G401 (cell line): ENCODE measurements around the gene RIIAD1. TPM values are rescaled to one million over a fixed set of nuclear protein-coding genes. Genes with fewer than 3 reads are reported as not detected.
"Not testable (repeated sequence)": the region's sequence is repeated elsewhere in the genome, so short reads cannot be mapped to it uniquely, and the experiment has no call there.

Experiments used
- DNase-seq: peaks from one replicate; pipeline ENCODE4 v3.0.0-alpha.2; 2015; ENCODE audit warnings: low spot score
- in situ Hi-C: cut with HindIII; loops from 2 replicates; pipeline ENCODE4 v1.10.0; 2016; ENCODE audit warnings: low sequenced_read_pairs, mixed read lengths
- total RNA-seq: library from RNA; depleted of rRNA; stranded (reverse); fragments of >200 nt; shearing (Covaris generic); gene quantifications from 2 replicates; pipeline ENCODE4 v1.2.3, GENCODE V29; 2014; rRNA removed

The RIIAD1 gene
- total RNA-seq: not detected in 2 replicates

GRCh38 chr1:151720974-151721787 is at the start of gene RIIAD1:
Gene RIIAD1, plus strand, starts transcription at chr1:151721522. Its CDS starts 15 bp downstream, at chr1:151721537.
- DNase-seq: peak; percentile 55
- in situ Hi-C loops: no loop called here

- in situ Hi-C loops: no loop called here
- no peak for DNase-seq
These were observed 47.9 kb upstream of the RIIAD1 start for GRCh38 chr1:151673407-151673806.

- in situ Hi-C loops: no loop called here
- no peak for DNase-seq
These were observed 40.9 kb upstream of the RIIAD1 start for GRCh38 chr1:151680391-151680790.

GRCh38 chr1:151680826-151681225 is 40.5 kb upstream of the RIIAD1 start:
- in situ Hi-C loops: no loop called here
- no peak for DNase-seq

- DNase-seq: no peak
- in situ Hi-C loops: no loop called here
These were observed 39.4 kb upstream of the RIIAD1 start for GRCh38 chr1:151681923-151682322.

- in situ Hi-C loops, DNase-seq: not testable (repeated sequence)
These were observed 38.4 kb upstream of the RIIAD1 start for GRCh38 chr1:151682901-151683300.

- in situ Hi-C loops: no loop called here
- DNase-seq: no peak
These were observed 37.2 kb upstream of the RIIAD1 start for GRCh38 chr1:151684128-151684527.

GRCh38 chr1:151686561-151686960 is 34.8 kb upstream of the RIIAD1 start:
- in situ Hi-C loops: no loop called here
- no peak for DNase-seq

- in situ Hi-C loops: no loop called here
- no peak for DNase-seq
These were observed 31.8 kb upstream of the RIIAD1 start for GRCh38 chr1:151689494-151689893.

- in situ Hi-C loops: no loop called here
- no peak for DNase-seq
These were observed 29.1 kb upstream of the RIIAD1 start for GRCh38 chr1:151692226-151692625.

GRCh38 chr1:151693057-151693651 is 28.2 kb upstream of the RIIAD1 start:
- in situ Hi-C loops: no loop called here
- peak; percentile 75 for DNase-seq

GRCh38 chr1:151701515-151701914 is 19.8 kb upstream of the RIIAD1 start:
- DNase-seq: no peak
- in situ Hi-C loops: no loop called here

- in situ Hi-C loops: no loop called here
- no peak for DNase-seq
These were observed 18.4 kb upstream of the RIIAD1 start for GRCh38 chr1:151702936-151703335.

GRCh38 chr1:151703813-151704212 is 17.5 kb upstream of the RIIAD1 start:
- in situ Hi-C loops: no loop called here
- no peak for DNase-seq

- in situ Hi-C loops: no loop called here
- DNase-seq: no peak
These were observed 17.1 kb upstream of the RIIAD1 start for GRCh38 chr1:151704246-151704645.

GRCh38 chr1:151705146-151705545 is 16.2 kb upstream of the RIIAD1 start:
- no peak for DNase-seq
- in situ Hi-C loops: no loop called here

GRCh38 chr1:151705753-151706463 is 15.4 kb upstream of the RIIAD1 start:
- in situ Hi-C loops: no loop called here

GRCh38 chr1:151706464-151707415 is 14.6 kb upstream of the RIIAD1 start:
- in situ Hi-C loops: no loop called here
- DNase-seq: no peak

More at GRCh38 chr1:151705753-151706463, 15.4 kb upstream of the RIIAD1 start:
- no peak for DNase-seq

- no peak for DNase-seq
- in situ Hi-C loops: no loop called here
These were observed 13.7 kb upstream of the RIIAD1 start for GRCh38 chr1:151707541-151708065.
